Endodermal cell (in vitro differentiated cells): ENCODE results near the gene LONRF2. TPM values are rescaled to one million over a fixed set of nuclear protein-coding genes. Genes with fewer than 3 reads are reported as not detected.

Experiments used
- DNase-seq: peaks from one replicate; pipeline ENCODE4 v3.0.0-alpha.2; 2017
- H3K27ac ChIP-seq: 2 replicates; pipeline ENCODE4 v1.5.1; 2013; ENCODE audit warnings: mild to moderate bottlenecking, low read depth, low read length, moderate library complexity
- H3K27me3 ChIP-seq: 2 replicates; pipeline ENCODE4 v1.6.1; 2013; ENCODE audit warnings: mild to moderate bottlenecking, low read length, moderate library complexity; ENCODE audit not compliant: insufficient read depth, control insufficient read depth, poor library complexity, severe bottlenecking
- H3K36me3 ChIP-seq: 2 replicates; pipeline ENCODE4 v1.7.0; 2013; ENCODE audit warnings: mild to moderate bottlenecking, low read length, moderate library complexity; ENCODE audit not compliant: control insufficient read depth, insufficient read depth
- H3K4me1 ChIP-seq: one replicate; pipeline ENCODE4 v1.7.0; 2013; ENCODE audit warnings: low read length; ENCODE audit not compliant: control insufficient read depth, insufficient read depth
- H3K4me3 ChIP-seq: 2 replicates; pipeline ENCODE4 v1.5.1; 2013; ENCODE audit warnings: mild to moderate bottlenecking, low read length, moderate library complexity
- H3K9ac ChIP-seq: 2 replicates; pipeline ENCODE4 v1.6.1; 2013; ENCODE audit warnings: mild to moderate bottlenecking, low read length, moderate library complexity; ENCODE audit not compliant: poor library complexity, severe bottlenecking; ENCODE audit errors: extremely low read depth
- H3K9me3 ChIP-seq: 2 replicates; pipeline ENCODE4 v1.6.1; 2013; ENCODE audit warnings: mild to moderate bottlenecking, low read length, moderate library complexity; ENCODE audit not compliant: control insufficient read depth
- H3K27ac Mint-ChIP-seq: 2 replicates; pipeline ENCODE4 v1.8.0; 2020; ENCODE audit warnings: mixed read lengths
- H3K27me3 Mint-ChIP-seq: 2 replicates; pipeline ENCODE4 v1.8.0; 2021; ENCODE audit warnings: mild to moderate bottlenecking, mixed read lengths; ENCODE audit not compliant: insufficient read depth
- H3K36me3 Mint-ChIP-seq: 2 replicates; pipeline ENCODE4 v1.8.0; 2020; ENCODE audit warnings: low read depth, mixed read lengths
- H3K4me1 Mint-ChIP-seq: 2 replicates; pipeline ENCODE4 v1.8.0; 2020; ENCODE audit warnings: mixed read lengths
- H3K4me3 Mint-ChIP-seq: 2 replicates; pipeline ENCODE4 v1.8.0; 2020; ENCODE audit warnings: mild to moderate bottlenecking, moderate library complexity, mixed read lengths
- H3K9me3 Mint-ChIP-seq: 2 replicates; pipeline ENCODE4 v1.8.0; 2020; ENCODE audit warnings: mild to moderate bottlenecking, mixed read lengths
- WGBS, 2 experiments: methylation state at CpG; one replicate each; pipeline versions ENCODE4 v1.1.5 to v1.1.7; 2013; ENCODE audit warnings: missing lambda C conversion rate in 2 of 2, mixed read lengths in 1 of 2; ENCODE audit not compliant: insufficient coverage in 1 of 2, insufficient read length in 1 of 2; 5-methylcytosine and 5-hydroxymethylcytosine counted together
- total RNA-seq, 2 donors: library from RNA; stranded (reverse); fragmentation: NEBNext Ultra II Directional in 1 of 2; extraction: Animal tissue kit (Norgen Biotek cat#: 25700) in 1 of 2; gene quantifications; 2 replicates in 1 of 2; 3 replicates in 1 of 2; pipeline ENCODE4 v1.2.1, GENCODE V29; 2021
- TF ChIP-seq, protein P1 (sequence below): fragments of 200-600 bp; sonication (generic); conservative IDR thresholded peaks from 2 replicates; pipeline ENCODE4 v1.5.0; 2021; ENCODE audit warnings: antibody characterized with exemption, mild to moderate bottlenecking

Gene LONRF2
- total RNA-seq, 2 donors from 2014 or later = 0.40 to 0.71 TPM

DNA sequence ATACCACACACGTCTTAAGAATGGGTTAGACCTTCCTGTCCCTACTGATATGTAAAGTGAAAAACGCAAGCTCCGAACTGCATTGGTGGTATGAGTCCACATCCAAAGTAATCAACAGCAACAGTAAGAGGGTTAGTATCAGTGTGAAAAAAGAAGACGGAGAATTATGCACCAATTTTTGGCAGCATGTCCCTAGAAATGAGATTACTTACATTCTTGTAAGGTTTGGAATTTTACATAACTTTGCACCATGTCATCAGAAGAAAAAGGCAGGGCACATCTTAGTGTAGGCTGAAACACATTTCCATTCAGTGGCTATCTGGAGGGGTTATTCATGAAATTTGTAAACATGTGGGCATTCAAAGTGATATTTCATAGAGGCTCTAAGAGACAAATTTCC lies 88.2 kb downstream of the LONRF2 start:
- no peaks in the 10 kb centered on the region for H3K36me3 Mint-ChIP-seq
- H3K4me3 Mint-ChIP-seq = no peak overlapping the region
- H3K9me3 Mint-ChIP-seq = no peaks in the 10 kb centered on the region
- DNase-seq = no peak
- TF ChIP-seq, protein P1, sequence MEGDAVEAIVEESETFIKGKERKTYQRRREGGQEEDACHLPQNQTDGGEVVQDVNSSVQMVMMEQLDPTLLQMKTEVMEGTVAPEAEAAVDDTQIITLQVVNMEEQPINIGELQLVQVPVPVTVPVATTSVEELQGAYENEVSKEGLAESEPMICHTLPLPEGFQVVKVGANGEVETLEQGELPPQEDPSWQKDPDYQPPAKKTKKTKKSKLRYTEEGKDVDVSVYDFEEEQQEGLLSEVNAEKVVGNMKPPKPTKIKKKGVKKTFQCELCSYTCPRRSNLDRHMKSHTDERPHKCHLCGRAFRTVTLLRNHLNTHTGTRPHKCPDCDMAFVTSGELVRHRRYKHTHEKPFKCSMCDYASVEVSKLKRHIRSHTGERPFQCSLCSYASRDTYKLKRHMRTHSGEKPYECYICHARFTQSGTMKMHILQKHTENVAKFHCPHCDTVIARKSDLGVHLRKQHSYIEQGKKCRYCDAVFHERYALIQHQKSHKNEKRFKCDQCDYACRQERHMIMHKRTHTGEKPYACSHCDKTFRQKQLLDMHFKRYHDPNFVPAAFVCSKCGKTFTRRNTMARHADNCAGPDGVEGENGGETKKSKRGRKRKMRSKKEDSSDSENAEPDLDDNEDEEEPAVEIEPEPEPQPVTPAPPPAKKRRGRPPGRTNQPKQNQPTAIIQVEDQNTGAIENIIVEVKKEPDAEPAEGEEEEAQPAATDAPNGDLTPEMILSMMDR = no peak
- Histone ChIP-seq H3K4me1 (peaks cover 16% of the 10 kb centered on the region), H3K36me3 (no peaks in the 10 kb centered on the region), H3K4me3 (no peak overlapping the region), H3K9me3 (no peaks in the 10 kb centered on the region), H3K9ac (no peak overlapping the region), H3K27ac (no peak overlapping the region), H3K27me3 (peaks cover 49% of the 10 kb centered on the region)
- peaks cover 35% of the 10 kb centered on the region for H3K4me1 Mint-ChIP-seq
- peaks cover 43% of the 10 kb centered on the region for H3K27me3 Mint-ChIP-seq
- WGBS, 2 experiments = 90 to 96% methylated on average over 4 of the region's 4 CpGs
- no peak overlapping the region for H3K27ac Mint-ChIP-seq

DNA sequence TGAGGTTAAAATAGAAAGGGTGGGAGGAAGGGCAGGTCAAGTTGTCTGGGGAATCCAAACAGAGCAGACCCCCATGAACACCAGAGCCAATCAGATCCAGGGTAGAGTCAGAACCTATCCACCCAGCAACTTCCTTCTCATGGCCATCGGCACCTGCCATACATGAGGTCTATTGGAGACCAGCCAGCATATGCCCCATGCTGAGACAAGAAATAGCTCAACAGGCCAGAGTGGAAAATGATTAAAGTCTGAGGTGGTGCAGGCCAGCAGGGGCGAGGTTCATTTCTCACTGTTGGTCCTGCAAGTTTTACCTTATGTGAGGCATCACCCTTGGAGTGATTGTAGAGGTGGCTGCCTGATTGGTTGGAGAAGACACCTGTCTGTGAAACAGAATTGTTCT lies 89.2 kb downstream of the LONRF2 start:
- H3K4me3 ChIP-seq = no peak overlapping the region
- Mint-ChIP-seq H3K4me1 (peaks cover 24% of the 10 kb centered on the region), H3K4me3 (no peak overlapping the region), H3K36me3 (no peaks in the 10 kb centered on the region), H3K27ac (no peak overlapping the region), H3K27me3 (peaks cover 43% of the 10 kb centered on the region), H3K9me3 (no peaks in the 10 kb centered on the region)
- H3K27ac ChIP-seq = no peak overlapping the region
- no peaks in the 10 kb centered on the region for H3K36me3 ChIP-seq
- no peak for DNase-seq
- no peaks in the 10 kb centered on the region for H3K9me3 ChIP-seq
- WGBS, 2 experiments = 95 to 100% methylated on average over 1 to 2 of the region's 2 CpGs
- TF ChIP-seq, protein P1 = no peak
- H3K9ac ChIP-seq = no peak overlapping the region
- peaks cover 57% of the 10 kb centered on the region for H3K27me3 ChIP-seq
- peaks cover 10% of the 10 kb centered on the region for H3K4me1 ChIP-seq

DNA sequence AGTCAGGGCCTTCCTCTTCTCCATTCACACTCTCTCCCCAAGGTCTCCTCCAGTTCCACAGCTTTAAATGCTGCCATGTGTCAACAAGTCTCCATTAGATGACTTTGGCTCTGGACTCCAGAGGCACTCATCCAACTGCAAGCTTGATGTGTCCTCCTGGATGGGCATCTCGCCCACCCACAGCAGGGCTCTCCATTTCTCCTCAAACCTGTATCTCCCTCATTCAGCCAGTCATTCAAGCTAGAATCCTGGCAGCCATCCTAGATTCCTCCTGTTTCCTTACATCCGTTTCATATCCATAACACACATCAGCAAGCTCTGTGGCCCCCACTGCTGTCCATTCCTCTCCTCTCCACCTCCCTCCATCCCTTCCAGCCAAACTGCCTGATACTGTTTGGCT lies 91.5 kb downstream of the LONRF2 start:
- Histone ChIP-seq H3K4me3 (no peak overlapping the region), H3K27ac (no peak overlapping the region), H3K9me3 (no peaks in the 10 kb centered on the region), H3K4me1 (no peaks in the 10 kb centered on the region), H3K9ac (no peak overlapping the region), H3K27me3 (peaks cover 65% of the 10 kb centered on the region), H3K36me3 (no peaks in the 10 kb centered on the region)
- TF ChIP-seq, protein P1 = no peak
- peaks cover 44% of the 10 kb centered on the region for H3K27me3 Mint-ChIP-seq
- H3K9me3 Mint-ChIP-seq = no peaks in the 10 kb centered on the region
- no peak overlapping the region for H3K27ac Mint-ChIP-seq
- 89% methylated on average over 1 to 2 of the region's 2 CpGs for WGBS, 2 experiments
- H3K36me3 Mint-ChIP-seq = no peaks in the 10 kb centered on the region
- H3K4me1 Mint-ChIP-seq = peaks cover 13% of the 10 kb centered on the region
- DNase-seq = no peak
- no peak overlapping the region for H3K4me3 Mint-ChIP-seq
